ENCODE measurements around the gene IGFL4.

IGFL4 gene

DNA sequence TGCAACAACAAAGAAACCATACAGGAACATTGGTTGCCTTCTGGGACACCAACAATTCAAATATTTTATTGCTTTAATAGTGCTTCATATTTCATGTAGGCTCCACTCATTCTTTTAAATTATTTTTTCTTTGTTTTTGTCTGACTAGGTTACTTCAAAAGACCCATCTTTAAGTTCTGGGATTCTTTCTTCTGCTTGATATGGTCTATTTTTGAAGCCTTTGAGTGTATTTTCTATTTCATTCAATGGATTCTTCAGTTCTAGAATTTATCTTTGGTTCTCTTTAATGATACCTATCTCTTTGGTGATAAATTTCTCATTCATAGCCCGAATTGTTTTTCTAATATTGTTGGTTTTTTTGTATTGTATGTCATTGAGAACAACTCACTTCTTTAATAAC lies 45.1 kb upstream of the IGFL4 start:
- TF ChIP-seq CEBPB (IDR thresholded peaks at IDR 0.05) (no peak), CREB1 (IDR thresholded peaks at IDR 0.05; ENCODE audit: low read depth) (no peak), TEAD4 (IDR thresholded peaks at IDR 0.05) (no peak), NFIC (IDR thresholded peaks at IDR 0.05) (no peak), FOXM1 (IDR thresholded peaks at IDR 0.05; ENCODE audit: borderline replicate concordance, low read depth) (no peak), RAD21 (IDR thresholded peaks at IDR 0.05; ENCODE audit: low read depth) (no peak), ZBTB7A (IDR thresholded peaks at IDR 0.05; ENCODE audit: low read depth) (no peak), TAF1 (IDR thresholded peaks at IDR 0.05; ENCODE audit: low read depth) (no peak), EGR1 (IDR thresholded peaks at IDR 0.05) (no peak)
- TF ChIP-seq, protein P1, sequence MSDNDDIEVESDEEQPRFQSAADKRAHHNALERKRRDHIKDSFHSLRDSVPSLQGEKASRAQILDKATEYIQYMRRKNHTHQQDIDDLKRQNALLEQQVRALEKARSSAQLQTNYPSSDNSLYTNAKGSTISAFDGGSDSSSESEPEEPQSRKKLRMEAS (IDR thresholded peaks at IDR 0.05): no peak
- TF ChIP-seq, protein P2, sequence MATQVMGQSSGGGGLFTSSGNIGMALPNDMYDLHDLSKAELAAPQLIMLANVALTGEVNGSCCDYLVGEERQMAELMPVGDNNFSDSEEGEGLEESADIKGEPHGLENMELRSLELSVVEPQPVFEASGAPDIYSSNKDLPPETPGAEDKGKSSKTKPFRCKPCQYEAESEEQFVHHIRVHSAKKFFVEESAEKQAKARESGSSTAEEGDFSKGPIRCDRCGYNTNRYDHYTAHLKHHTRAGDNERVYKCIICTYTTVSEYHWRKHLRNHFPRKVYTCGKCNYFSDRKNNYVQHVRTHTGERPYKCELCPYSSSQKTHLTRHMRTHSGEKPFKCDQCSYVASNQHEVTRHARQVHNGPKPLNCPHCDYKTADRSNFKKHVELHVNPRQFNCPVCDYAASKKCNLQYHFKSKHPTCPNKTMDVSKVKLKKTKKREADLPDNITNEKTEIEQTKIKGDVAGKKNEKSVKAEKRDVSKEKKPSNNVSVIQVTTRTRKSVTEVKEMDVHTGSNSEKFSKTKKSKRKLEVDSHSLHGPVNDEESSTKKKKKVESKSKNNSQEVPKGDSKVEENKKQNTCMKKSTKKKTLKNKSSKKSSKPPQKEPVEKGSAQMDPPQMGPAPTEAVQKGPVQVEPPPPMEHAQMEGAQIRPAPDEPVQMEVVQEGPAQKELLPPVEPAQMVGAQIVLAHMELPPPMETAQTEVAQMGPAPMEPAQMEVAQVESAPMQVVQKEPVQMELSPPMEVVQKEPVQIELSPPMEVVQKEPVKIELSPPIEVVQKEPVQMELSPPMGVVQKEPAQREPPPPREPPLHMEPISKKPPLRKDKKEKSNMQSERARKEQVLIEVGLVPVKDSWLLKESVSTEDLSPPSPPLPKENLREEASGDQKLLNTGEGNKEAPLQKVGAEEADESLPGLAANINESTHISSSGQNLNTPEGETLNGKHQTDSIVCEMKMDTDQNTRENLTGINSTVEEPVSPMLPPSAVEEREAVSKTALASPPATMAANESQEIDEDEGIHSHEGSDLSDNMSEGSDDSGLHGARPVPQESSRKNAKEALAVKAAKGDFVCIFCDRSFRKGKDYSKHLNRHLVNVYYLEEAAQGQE (IDR thresholded peaks at IDR 0.05; ENCODE audit: low read depth): no peak

DNA sequence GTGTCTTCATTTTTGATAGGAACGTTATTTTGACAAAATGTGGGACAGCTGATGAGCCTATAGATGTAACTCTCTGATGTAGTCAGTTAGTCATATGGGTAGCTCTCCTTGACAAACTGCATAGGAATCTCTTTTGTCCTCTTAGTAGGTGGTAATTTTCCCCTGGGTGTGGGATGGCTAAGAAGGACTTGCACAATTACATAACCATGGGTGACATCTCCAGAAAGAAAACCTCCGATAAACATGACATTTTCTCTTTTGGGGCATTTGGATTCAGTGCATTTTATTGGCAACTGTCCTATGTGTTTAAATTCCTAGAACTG lies 41.9 kb upstream of the IGFL4 start:
- no peak for TF ChIP-seq YY1 (IDR thresholded peaks at IDR 0.05; ENCODE audit: low read depth)
- TF ChIP-seq TEAD4 (IDR thresholded peaks at IDR 0.05): no peak
- TF ChIP-seq, protein P3, sequence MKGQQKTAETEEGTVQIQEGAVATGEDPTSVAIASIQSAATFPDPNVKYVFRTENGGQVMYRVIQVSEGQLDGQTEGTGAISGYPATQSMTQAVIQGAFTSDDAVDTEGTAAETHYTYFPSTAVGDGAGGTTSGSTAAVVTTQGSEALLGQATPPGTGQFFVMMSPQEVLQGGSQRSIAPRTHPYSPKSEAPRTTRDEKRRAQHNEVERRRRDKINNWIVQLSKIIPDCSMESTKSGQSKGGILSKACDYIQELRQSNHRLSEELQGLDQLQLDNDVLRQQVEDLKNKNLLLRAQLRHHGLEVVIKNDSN (IDR thresholded peaks at IDR 0.05): no peak
- no peak for TF ChIP-seq EGR1 (IDR thresholded peaks at IDR 0.05)
- TF ChIP-seq RAD21 (IDR thresholded peaks at IDR 0.05; ENCODE audit: low read depth): no peak
- no peak for TF ChIP-seq CREB1 (IDR thresholded peaks at IDR 0.05; ENCODE audit: low read depth)
- TF ChIP-seq FOXM1 (IDR thresholded peaks at IDR 0.05; ENCODE audit: borderline replicate concordance, low read depth): no peak
- no peak for TF ChIP-seq EP300 (IDR thresholded peaks at IDR 0.05; ENCODE audit: borderline replicate concordance)
- TF ChIP-seq CEBPB (IDR thresholded peaks at IDR 0.05): no peak
- no peak for TF ChIP-seq TAF1 (IDR thresholded peaks at IDR 0.05; ENCODE audit: low read depth)
- TF ChIP-seq ZBTB7A (IDR thresholded peaks at IDR 0.05; ENCODE audit: low read depth): no peak
- TF ChIP-seq, protein P1 (IDR thresholded peaks at IDR 0.05): no peak
- TF ChIP-seq, protein P2 (IDR thresholded peaks at IDR 0.05; ENCODE audit: low read depth): no peak

DNA sequence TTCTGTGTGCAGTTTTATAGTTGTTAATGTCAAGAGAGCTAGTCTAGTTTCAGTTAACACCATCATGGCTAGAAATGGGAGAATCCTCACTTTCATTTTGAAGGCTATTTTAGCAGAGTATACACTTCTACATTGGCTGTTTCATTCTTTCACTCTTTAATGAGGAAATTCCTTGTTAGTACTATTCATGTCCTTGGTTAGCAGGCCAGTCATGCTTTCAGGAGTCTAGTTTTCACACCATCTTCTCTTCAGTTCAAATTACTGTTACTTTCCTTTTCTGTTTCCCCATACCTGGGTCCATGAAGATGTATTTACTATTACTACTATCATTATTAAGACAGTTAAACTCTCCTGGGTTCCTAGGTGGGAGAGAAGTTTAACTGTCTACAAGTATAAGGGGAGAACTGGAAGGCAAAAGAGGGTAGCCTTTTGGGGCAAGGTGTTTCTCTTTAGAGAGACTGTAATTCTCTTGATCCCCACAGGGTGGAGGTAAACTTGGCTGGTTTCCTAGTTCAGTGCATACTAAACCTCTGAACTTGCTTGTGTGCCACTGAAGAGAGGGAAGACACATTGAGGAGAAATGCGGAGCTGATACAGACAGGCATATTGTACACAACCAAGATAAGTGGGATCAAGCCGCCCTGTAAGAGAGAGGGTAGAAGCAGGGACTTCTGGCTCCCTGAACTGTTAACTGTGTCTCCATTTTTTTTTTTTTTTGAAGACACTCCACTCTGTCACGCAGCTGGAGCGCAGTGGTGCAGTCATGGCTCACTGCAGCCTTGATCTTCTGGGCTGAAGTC lies 41.3 kb upstream of the IGFL4 start:
- TF ChIP-seq, protein P1 (IDR thresholded peaks at IDR 0.05): no peak
- TF ChIP-seq, protein P3 (IDR thresholded peaks at IDR 0.05): no peak
- TF ChIP-seq TAF1 (IDR thresholded peaks at IDR 0.05; ENCODE audit: low read depth) (no peak), FOXM1 (IDR thresholded peaks at IDR 0.05; ENCODE audit: borderline replicate concordance, low read depth) (no peak), CEBPB (IDR thresholded peaks at IDR 0.05) (no peak), TEAD4 (IDR thresholded peaks at IDR 0.05) (no peak), NFIC (IDR thresholded peaks at IDR 0.05) (peak; percentile 96), EGR1 (IDR thresholded peaks at IDR 0.05) (no peak), RAD21 (IDR thresholded peaks at IDR 0.05; ENCODE audit: low read depth) (peak; percentile 69), EP300 (IDR thresholded peaks at IDR 0.05; ENCODE audit: borderline replicate concordance) (no peak)
- TF ChIP-seq, protein P2 (IDR thresholded peaks at IDR 0.05; ENCODE audit: low read depth): no peak

DNA sequence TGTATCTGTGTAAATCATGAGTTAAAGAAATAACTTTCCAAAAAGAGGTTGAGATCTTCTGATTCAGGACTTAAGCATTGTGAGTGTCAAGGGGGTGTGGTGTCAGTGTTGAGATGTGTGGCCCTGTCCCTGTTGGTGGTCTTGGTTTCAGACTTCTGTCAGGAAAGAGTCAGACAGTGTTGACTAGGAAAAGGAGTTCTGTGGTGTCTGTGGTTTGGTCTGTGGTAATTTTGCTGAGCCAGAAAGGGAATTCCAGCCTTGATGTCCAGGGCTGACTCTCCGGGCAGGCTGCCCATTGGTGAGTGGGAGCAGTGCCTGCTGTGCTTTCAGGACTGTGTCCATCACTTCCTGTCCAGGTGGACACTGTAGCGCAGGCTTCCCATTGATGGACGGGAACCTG lies 39.8 kb upstream of the IGFL4 start:
- peak; percentile 38; the same call in 1 of the 2 replicates for TF ChIP-seq EGR1 (IDR thresholded peaks at IDR 0.05)
- TF ChIP-seq FOXM1 (IDR thresholded peaks at IDR 0.05; ENCODE audit: borderline replicate concordance, low read depth): peak; percentile 80; the same call in 1 of the 2 replicates
- no peak for TF ChIP-seq RAD21 (IDR thresholded peaks at IDR 0.05; ENCODE audit: low read depth)
- peak; percentile 57; the same call in 1 of the 2 replicates for TF ChIP-seq YY1 (IDR thresholded peaks at IDR 0.05; ENCODE audit: low read depth)
- TF ChIP-seq TEAD4 (IDR thresholded peaks at IDR 0.05): peak; percentile 88
- peak; percentile 98 for TF ChIP-seq TCF12 (IDR thresholded peaks at IDR 0.05; ENCODE audit: low read depth)
- no peak for TF ChIP-seq CREB1 (IDR thresholded peaks at IDR 0.05; ENCODE audit: low read depth)
- TF ChIP-seq TAF1 (IDR thresholded peaks at IDR 0.05; ENCODE audit: low read depth): no peak
- TF ChIP-seq, protein P3 (IDR thresholded peaks at IDR 0.05): no peak
- TF ChIP-seq NFIC (IDR thresholded peaks at IDR 0.05): peak; percentile 95
- TF ChIP-seq CEBPB (IDR thresholded peaks at IDR 0.05): peak; percentile 10; the same call in 1 of the 2 replicates
- TF ChIP-seq, protein P1 (IDR thresholded peaks at IDR 0.05): peak; percentile 40; the same call in 1 of the 2 replicates
- TF ChIP-seq, protein P2 (IDR thresholded peaks at IDR 0.05; ENCODE audit: low read depth): no peak
- peak; percentile 94 for TF ChIP-seq EP300 (IDR thresholded peaks at IDR 0.05; ENCODE audit: borderline replicate concordance)
- no peak for TF ChIP-seq ZBTB7A (IDR thresholded peaks at IDR 0.05; ENCODE audit: low read depth)

All from Ishikawa (cell line).